HG02840 (cell line): ENCODE data around the gene ZER1.
"Not testable (repeated sequence)": the region's sequence is repeated elsewhere in the genome, so short reads cannot be mapped to it uniquely, and the experiment has no call there.

Experiments
- ATAC-seq: cut with Tn5 transposase; IDR thresholded peaks from one replicate; pipeline ENCODE4 v1.9.1; 2021; ENCODE audit warnings: mild to moderate bottlenecking, moderate library complexity, moderate number of reproducible peaks; ENCODE audit not compliant: unreplicated experiment, low FRiP score

Gene ZER1

DNA sequence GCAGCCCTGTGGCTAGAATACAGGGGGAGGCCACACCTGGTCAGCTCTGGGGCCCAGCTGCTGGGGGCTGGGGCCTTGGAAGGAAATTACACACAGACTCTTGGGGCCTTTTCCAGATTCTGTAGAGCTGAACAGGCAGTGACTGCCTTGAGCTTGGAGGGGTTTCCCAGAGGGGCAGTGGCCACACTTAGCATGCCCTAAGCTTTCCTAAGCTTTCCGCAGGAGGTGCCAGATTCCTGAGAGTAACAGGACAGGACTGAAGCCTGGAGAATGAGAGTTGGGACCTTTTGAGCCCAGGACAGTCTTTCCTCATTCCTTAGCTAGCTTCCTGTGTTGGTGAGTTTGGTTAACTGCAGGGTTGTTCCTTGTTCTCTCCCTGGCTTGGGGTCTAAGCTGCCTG lies 16.7 kb upstream of the ZER1 start:
- no peak for ATAC-seq

DNA sequence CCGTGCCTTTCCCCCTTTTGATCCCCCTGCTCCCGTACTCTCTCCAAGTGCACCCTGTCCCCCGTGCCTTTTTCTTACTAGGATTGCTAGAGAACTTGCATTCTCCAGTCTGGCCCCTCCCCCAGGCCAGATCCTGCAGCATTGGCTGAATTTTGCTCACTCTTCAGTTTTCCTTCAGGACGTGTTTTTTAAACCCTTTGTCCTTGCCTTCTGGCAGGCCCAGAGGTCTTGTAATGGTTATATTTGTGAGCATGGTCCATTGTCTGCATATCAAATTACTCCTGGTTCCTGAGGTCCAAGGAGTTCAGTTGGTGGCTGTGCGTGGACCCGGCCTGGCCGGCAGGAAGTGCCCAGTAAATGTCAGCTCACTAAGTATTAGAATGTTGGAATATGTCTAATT lies 15.9 kb upstream of the ZER1 start:
- ATAC-seq, result no peak

DNA sequence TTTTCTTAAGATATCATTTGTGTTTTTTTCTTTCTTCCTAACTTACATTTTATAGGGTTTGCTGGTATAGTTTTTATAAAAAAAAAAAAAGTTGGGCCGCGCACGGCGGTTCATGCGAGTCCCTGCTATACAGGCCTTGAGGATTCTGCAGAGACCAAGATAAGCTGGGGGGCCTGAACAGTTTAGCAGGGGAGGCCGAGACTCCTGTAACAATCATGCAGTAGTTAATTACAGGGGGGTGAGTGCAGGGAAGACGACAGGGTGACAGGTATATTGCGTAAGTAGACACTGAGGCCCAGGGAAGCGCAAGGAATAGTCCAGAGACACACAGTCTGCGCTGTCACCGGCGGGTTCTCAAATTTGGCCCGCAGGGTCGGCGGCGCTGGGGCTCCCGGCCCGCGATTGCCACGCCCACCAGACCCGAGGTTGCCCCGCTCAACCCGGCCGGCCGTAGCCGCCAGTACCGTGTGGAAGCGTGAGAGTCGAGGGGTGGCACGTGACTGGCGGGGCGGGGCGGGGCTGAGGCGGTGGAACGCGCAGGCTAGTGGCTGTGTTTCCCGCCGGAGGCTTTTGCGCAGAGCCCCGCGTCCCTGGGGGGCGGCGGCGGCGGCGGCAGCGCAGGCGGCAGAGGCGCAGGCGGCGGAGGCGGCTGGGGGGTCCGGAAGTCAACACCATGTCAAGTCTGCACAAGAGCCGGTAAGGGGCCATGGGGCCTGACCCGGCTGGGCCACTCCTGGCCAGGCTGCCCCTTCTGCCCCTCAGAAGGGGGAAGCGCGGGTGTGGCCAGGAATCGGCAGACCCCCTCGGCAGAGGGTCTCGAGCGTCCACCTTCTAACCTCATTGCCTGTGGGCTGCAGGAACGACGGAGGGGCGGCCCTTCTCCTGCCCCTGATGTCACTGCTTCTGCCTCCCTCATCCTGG lies 15.2 kb upstream of the ZER1 start, which contains the start of gene TBC1D13:
TSS of gene TBC1D13 (plus strand) at position 573 of the 921 bp plus-strand sequence. CDS start at position 674, 101 bp downstream.
- ATAC-seq, result peak; percentile 85

DNA sequence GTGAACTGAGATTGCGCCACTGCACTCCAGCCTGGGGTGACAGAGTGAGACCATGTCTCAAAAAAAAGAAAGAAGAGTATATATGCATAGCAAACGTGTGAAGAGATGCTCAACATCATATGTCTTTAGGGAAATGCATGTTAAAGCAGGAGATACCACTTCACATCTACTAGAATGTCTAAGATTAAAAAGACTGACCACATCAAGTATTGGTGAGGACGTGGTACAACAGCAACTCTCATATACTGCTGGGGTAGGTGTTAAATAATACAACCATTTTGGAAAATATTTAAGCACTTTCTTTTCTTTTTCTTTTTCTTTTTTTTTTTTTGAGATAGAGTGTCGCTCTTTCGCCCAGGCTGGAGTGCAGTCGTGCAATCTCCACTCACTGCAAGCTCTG lies 13.7 kb upstream of the ZER1 start:
- no peak for ATAC-seq

DNA sequence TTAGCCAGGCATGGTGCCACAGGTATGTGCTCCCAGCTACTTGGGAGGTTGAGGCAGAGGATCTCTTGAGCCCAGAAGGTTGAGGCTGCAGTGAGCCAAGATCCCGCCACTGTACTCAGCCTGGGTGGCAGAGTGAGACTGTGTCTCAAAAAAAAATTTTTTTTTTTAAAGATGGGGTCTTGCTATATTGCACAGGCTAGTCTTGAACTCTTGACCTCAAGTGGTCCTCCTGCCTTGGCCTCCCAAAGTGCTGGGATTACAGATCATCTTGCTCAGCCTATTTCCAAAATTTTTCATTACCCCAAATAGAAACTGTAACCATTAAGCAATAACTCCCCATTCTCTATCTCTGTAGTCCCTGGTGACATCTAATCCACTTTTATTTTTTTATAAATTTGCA lies 10.9 kb upstream of the ZER1 start:
- ATAC-seq, result no peak

DNA sequence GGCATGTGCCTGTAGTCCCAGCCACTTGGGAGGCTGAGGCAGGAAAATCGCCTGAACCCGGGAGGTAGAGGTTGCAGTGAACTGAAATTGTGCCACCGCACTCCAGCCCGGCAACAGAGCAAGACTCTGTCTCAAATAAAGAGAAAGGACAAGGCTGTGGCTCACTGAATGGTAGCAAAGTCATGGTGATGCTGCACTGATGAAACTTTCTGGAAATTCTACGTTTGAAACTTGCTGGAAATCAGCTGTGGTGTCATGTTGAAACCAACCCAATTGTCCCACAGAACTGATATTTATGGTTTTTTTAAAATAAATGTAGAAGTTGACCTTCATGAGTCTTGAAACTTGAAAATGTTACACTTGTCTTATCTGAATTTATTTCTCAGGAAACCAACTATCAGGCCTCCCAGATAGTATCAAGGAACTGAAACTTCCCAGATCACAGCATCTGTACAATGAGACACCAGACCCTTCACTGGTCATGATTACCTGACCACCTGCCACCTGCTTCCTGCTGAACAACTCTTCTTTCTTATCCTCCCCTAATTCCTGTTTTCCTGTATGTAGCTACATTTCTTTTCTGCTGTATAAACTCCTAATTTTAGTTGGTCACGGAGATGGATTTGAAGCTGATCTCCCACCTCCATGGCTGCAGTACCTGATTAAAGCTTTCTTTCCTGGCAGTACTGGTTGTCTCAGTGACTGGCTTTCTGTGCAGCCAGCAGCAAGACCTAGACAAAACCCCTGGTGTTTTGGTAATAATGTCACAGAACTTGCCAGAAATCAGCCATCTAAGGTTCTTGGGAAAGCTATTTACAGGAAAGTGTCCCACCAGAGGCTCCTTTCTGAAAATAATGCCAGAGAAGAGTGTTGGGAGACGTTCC lies 9.7 kb upstream of the ZER1 start:
- no peak for ATAC-seq

DNA sequence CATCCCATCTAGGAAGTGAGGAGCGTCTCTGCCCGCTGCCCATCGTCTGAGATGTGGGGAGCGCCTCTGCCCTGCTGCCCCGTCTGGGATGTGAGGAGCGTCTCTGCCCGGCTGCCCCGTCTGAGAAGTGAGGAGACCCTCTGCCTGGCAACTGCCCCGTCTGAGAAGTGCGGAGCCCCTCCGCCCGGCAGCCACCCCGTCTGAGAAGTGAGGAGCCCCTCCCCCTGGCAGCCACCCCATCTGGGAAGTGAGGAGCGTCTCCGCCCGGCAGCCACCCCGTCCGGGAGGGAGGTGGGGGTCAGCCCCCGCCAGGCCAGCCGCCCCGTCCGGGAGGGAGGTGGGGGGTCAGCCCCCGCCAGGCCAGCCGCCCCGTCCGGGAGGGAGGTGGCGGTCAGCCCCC lies 8.4 kb upstream of the ZER1 start:
- ATAC-seq, result not testable (repeated sequence)

DNA sequence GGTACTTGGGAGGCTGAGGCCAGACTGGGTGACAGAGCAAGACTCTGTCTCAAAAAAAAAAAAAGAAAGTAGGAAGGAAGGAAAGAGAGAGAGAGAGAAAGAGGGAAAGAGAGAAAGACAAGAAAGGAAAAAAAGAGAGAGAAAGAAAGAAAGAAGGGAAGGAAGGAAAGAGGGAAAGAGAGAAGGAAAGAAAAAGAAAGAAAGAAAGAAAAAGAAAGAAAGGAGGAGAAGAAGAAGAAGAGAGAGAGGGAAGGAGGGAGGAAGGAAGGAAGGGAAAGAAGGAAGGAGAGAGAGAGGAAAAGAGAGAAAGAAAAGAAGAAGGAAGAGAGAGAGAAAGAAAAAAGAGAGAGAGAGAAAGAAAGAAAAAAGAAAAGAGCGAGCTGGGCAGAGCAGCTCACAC lies 3.1 kb upstream of the ZER1 start:
- ATAC-seq, result no peak

DNA sequence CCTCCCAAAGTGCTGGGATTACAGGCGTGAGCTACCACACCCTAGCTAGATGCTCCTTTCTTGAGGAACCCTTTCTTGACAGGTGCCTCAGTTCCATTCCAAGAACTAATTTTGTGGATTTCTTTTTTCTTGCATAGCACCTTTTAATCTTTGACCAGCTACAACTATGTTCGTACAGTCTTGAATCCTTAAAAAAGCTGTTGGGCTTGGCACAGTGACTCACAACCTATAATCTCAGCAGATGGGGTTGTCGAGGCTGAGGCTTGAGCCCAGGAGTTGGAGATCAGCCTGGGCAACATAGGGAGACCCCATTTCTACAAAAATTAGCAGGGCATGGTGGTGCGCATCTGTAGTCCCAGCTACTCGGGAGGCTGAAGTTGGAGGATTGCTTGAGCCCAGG lies 1.3 kb upstream of the ZER1 start:
- ATAC-seq, result no peak

DNA sequence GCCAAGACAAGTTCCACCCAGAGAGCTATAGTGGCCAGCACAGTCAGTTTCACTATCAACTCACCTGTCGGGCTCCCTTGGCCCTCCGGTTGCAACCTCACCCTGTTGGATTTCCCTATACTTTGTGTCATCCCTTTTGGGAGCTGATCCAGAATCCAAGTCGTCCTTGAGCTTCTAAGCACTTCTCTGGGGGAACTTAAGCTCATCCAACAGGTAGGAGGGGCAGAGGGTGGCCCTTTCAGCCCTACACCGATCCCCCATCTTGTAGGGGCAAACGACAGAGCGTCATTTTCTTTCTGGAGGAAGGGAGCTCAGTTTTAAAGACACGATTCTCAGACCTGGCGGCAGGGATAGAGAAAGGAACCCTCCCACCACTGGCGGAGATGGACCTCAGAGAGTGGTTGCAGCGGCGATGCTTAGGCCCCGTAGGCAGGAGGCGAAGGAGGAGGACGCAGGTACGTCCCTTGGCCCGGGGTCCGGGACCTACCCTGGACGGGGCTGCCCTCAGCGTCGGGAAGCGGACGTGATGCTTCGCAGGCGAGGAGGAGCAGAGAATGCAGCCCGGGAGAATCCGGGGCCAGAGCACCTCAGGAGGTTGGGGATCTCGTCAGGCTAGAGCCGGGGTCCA lies 519 bp downstream of the ZER1 start:
- ATAC-seq, result peak; percentile 32

DNA sequence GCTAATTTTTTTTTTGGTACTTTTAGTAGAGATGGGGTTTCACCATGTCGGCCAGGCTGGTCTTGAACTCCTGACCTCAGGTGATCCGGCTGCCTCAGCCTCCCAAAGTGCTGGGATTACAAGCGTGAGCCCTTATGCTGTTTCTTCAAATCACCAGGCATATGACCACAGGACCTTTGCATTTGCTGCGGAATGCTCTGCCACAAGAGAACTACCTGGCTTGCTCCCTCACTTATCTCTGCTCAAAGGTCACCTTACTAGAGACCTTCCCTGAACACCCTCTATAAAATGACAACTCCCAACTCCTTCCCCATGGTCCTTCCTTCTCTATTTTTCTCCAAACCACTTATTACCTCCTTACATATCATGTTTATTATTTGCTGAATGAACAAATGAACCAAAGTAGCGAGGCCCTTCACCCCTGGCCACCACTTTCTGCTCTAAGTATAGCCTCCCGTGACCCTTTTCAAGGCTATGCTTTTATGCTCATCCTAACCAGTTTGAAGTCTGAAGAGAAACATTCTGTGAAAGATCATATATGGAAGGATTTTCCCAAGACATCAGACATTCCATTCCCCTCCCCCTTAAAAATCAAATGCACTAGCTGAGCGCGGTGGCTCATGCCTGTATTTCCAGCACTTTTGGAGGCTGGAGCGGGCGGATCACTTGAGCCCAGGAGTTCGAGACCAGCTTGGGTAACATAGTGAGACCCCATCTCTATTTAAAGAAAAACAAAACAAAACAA lies 1.3 kb downstream of the ZER1 start:
- ATAC-seq, result no peak

DNA sequence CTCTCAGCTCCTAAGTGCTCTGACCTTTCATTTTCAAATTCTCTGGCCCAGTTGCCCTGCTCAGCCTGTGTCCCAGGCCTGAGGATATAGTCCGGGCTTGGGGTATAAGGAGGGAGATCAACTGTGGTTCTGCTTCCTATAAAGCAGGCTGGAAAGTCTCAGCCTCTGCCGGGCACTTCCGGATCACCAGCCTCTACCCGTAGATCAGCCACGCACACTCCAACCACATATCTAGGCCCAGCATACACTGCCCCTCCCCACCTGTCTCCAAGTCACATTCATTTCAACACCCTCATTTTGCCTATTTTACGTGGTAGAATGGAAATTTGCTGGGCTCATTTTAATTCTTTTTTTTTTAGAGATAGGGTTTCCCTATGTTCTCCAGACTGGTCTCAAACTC lies 3.1 kb downstream of the ZER1 start:
- ATAC-seq, result no peak

DNA sequence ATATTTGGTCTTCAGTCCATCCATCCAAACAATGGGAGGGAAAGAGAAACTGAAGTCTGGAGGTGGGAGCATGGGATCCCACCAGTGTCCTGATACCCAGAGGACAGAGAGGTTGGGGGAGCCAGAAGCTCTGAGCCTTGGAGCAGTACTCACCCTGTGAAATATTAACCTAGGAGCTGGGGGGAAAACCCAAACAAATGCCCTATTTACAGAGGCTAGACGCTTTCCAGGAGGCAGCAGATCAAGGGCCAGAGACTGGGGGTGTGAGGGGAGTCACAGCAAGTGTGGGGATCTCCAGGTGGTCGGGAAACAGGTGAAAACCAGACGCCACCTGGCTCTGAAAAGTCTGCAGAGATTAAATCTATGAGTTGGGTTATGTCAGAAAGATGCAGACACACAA lies 6.2 kb downstream of the ZER1 start:
- ATAC-seq, result no peak

DNA sequence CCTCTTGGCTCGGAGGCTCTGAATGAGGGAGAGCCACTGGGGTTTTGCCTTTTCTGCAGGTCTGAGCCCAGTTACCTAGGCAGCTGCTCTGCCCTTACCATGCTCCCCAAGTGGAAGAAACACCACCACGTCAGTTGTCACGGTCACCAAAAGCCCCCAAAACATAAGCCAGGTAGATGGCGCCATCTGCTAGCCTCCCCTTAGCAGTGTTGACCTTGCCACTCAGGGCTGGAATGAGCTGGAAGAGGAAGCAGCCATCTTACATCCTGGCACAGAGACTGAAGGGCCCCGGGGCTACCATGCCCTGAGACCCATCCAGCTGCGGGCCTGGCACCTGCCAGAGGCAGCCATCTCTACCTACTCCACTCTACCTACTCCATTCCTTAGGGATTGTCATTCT lies 7.4 kb downstream of the ZER1 start:
- no peak for ATAC-seq

DNA sequence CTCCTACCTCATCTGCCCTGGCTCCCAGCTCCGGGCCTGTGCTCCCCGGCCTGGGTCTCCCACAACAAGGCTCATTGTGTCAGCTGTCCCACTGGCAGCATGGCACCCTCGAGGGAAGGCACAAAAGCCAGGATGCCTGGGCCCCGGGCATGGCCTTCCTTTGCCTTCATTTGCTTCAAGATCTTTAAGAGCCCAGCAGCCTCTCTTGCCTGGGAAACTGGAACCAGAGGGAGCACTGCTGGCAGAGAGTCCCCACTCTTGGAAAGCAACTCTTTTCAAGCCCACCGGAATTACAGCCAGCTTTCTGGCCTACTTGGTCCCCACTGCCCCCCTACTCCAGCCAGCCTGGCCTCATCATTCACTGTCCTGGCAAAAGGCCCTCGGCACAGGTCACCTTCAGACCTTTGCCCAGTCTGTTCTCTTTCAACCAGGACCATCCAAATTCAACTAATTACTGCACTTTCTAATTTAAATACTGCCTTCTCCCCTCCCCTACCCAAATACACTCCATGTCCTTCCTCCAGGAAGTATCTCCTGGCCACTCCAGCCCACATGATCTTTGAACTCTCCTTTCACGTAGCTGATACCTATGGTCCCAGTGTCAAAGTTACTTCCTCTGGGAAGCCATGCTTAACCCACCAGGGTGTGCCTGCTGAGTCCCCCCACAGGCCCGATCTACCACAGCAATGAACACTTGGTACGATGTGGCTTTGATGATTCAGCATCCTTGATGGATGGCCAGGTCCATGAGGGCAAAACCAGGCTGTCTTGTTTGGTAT lies 8.9 kb downstream of the ZER1 start:
- ATAC-seq, result no peak

DNA sequence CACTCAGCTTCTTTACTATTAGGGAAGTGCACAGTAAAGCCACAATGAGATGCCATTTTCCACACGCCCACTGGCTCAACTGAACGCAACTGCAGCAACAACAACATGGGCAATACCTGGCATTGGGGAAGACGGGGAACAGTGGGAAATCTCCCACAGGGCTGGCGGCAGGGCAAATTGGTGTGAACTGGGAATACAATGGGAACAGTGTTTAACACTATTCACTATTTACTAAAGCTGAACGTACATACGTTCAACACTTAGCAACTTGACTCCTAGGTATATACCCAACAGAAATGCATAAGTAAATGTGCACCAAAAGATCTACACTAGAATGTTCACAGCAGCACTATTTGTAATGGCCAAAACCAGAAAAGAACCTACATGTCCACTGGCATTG lies 14.1 kb downstream of the ZER1 start:
- ATAC-seq, result no peak

DNA sequence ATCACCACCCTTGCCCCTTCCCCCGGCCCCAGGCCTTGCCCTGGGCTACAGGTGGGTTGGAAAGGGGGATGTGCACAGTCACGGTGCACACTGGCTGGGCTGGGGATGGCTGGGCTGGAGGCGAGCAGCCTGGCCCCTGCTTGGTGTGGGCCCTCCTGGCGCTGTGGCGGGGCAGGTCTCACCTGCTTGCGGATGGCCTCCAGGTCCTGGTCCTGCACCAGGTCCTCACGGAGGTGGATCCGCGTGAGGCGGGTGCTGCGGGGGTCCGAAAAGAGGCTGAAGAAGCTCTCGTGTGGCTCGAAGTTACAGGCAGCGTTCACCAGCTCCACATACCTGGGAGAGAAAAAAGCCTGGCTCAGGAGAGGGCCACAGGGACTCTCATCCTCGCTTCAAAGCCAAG lies 18.1 kb downstream of the ZER1 start:
- no peak for ATAC-seq

DNA sequence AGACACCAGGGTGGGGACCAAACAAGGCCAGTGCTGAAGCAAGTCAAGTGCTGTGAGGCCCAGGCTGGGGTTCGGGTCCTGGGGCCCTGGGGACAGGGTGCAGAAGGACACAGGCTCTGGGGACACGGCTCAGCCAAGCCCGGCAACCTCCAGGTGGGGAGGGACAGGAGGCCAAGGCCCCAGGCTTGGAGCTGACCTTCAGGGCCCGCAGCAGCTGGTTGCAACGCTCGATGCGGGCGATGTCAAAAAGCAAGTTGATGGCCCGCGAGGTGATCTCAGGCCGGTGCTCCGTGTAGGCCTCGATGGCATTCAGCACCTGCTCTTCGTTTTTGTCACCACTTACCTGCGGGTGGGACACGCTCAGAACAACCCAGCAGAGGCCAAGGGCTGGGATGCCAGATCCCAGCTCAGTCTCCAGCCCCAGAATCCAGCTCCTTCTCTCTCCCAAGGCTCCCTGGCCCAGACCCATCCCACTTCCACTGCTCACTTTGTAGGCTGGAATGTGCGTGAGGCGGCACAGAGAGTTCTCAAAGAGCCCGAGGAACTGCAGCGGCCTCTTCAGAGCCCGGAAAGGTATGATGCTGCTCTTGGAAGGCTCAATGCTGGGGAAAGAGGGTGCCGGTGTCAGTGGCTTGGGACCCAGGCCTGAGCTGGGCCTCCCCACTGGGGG lies 20.7 kb downstream of the ZER1 start:
- no peak for ATAC-seq

DNA sequence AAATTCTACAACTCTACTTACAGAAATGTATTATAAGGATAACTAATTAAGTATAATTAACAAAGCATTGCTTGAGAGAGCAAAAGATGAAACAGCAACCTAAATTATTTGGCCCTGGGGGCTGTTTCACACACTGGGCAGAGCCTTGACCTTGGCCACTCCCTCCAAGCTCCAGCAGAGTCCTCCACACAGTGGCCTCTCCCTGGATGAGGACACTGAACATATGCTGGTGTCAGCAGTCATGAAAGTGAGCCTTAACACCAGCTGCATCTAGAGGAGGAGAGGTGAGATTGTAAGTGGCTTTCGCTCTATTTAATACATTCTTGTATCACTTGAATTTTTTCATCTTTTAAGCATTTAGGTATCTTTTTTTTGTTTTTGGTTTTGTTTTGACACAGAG lies 24.5 kb downstream of the ZER1 start:
- no peak for ATAC-seq
